ENCODE data around the gene MYO9B. TPM values are rescaled to one million over a fixed set of nuclear protein-coding genes. Genes with fewer than 3 reads are reported as not detected.

Gene MYO9B
- polyA plus RNA-seq, 2 of the 4 experiments (the other 2 are of a cell fraction): 13.0 to 27.7 TPM

DNA sequence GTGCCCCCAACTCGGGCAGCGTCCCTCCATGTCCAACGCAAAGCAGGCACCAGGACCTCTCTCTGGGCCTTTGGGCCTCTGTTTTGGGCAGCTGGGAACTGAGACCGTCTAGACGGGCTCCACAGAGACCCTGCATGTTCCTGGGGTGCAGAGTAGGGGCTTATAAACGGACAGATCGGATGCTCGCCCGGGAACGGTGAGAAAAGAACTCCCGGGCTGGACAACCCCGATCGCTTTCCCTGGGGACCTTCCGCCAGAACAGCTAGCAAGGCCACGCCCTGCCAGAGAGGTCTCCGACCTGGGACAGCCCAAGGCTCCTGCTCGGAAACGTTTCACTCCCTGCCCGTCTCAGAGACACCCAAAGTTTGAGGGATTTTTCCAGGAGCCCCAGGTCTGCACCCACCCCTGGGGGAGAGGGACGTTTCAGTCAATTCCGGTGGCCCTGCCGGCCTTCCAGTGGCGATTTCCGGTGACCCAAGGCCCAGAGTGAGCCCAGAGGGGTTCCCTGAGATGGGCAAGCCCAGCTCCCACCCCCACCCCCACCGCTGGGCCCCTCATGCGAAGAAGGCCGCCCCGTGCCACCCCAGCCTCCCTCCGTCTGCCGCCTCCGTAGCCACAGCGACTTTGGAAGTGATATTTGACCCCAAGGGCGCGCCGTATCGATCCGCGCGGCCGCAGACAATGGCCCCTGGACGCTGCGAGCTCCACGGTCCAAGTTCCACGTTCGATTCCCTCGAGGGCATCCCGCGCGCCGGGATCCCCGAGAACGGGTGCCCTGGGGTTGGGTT is 168.4 kb downstream of the MYO9B start:
- POLR2A ChIA-PET: interaction anchor here (0.6 to 1.6 kb wide), 4 partner anchors 9 to 29 kb away, joined by 4 to 5 read pairs (median 4); partner anchors contain the start of genes OCEL1 and USE1
- TF ChIP-seq EP300 (IDR thresholded peaks at IDR 0.05) (no peak), JUN (IDR thresholded peaks at IDR 0.05) (peak in 1 of 2 experiments; percentile 1; a peak in 1 of 5 replicates), MAX (IDR thresholded peaks at IDR 0.05) (0 out of 2 replicates have a peak, but pooled peaks have one; percentile 8)
- Histone ChIP-seq H3K4me2 (peak overlapping the region; percentile 90), H3K4me3 (peak overlapping the region; percentile 93), H3K4me1 (peaks cover 71% of the 10 kb centered on the region), H3K27ac (peak overlapping the region; percentile 92 to 96), H3K9me3 (no peaks in the 10 kb centered on the region)
- 0% methylated on average over 7 of the region's 52 CpGs for WGBS (ENCODE audit: missing lambda C conversion rate)
- FAIRE-seq (no peak), DNase-seq (ENCODE audit: low read depth in 1 of 2, low spot score in 1 of 2) (peak in 1 of 2 experiments; percentile 68), ATAC-seq (peak; percentile 32 to 55; a peak in 3 of 6 replicates)
- CTCF ChIA-PET: interaction anchor here (0.8 to 10.0 kb wide), 5 partner anchors 9 to 40 kb away, joined by 3 to 62 read pairs (median 5); partner anchors contain the start of gene ANKLE1

DNA sequence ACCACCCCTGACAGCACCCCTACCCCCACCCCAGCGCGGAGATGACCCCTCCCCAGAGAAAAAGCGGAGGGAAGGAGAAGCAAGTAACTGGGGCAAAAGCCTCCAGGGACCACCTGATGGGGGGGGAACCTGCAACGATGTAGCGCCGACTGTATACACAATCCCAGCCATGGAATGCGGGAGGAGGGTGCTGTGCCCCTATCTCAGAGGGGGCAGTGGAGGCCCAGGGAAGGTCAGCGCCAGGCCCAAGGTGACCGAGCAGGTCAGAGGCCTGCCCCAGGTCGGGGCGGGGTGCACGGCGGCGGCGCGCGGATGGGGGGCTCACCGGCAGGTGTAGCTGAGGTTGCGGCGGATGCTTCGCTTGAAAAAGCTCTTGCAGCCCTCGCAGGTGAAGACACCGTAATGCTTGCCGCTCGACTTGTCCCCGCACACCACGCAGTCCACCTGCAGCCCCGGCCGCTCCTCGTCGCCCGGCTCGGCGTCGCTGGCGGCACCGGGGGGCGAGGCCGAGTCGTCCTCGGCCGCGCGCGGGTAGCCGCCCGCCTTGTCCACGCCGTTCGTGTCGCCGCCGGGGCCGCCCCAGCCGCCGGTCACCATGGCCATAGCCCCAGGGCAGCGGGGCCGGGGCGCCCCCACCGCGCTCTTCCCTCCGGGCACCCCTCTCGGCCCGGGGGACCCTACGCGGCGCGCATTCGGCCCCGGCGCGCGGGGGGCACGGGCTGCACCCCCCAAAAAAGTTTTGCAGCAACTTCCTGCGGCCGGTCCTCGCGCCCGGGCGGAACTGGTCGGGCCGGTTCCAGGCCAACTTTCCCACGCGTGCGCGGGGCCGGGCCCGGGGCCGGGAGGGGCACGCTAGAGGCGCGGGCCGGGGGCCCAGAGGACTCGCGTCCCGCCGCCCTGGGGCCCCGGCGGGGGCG is 169.3 kb downstream of the MYO9B start:
- CTCF ChIA-PET: interaction anchor here (0.6 to 10.0 kb wide), 3 partner anchors 9 to 37 kb away, joined by 3 to 62 read pairs (median 3); no protein-coding TSS in a partner anchor
- 0% methylated on average over 7 of the region's 100 CpGs for WGBS (ENCODE audit: missing lambda C conversion rate)

DNA sequence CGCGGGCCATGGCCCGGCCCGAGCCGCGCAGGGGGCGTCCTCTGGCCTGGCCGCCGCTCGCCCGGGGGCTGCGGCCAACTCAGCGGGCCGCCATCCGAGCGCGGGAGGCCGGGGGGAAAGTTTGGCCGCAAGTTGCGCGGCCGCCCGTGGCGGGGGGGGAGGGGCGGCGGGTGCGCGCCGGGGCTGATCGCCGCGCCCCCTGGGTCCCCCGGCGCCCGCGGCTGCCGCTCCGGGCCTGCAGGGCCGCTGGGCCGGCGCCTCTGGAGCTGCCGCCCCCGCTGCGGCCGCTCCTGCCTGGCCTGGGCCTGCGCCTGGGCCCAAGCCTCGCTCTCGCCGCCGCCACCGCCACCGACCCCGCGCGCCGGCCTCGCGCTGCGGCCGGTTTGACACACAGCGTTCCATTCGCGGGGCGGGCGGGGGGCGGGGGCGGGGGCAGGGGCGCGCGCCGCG is 170.0 kb downstream of the MYO9B start, which contains the start of gene NR2F6:
Gene NR2F6 (minus strand): TSS at position 385 of the 450 bp plus-strand sequence. CDS start 699 bp downstream, outside the sequence.
- POLR2A ChIA-PET: interaction anchor here (0.8 kb wide), 1 partner anchor 63 kb away, joined by 6 read pairs; the partner anchor contains the start of gene DDA1
- DNase-seq (ENCODE audit: low read depth in 1 of 2, low spot score in 1 of 2): no peak
- Histone ChIP-seq H3K27ac (peak within 1 kb of the TSS; percentile 92 to 96), H3K4me3 (peak within 1 kb of the TSS; percentile 93), H3K9me3 (no peaks in the 10 kb centered on the region), H3K4me1 (peaks cover 66% of the 10 kb centered on the region), H3K4me2 (peak within 1 kb of the TSS; percentile 90)
- peak in 1 of 2 experiments; percentile 1; a peak in 2 of 6 replicates for ATAC-seq
- no CpG with 5 or more reads among the region's 72 CpGs for WGBS (ENCODE audit: missing lambda C conversion rate)
- FAIRE-seq: no peak
- TF ChIP-seq MAZ (IDR thresholded peaks at IDR 0.05; ENCODE audit: borderline replicate concordance, low read depth, low read length): no peak
- TF ChIP-seq KDM5A (IDR thresholded peaks at IDR 0.05): no peak
- TF ChIP-seq, protein P1, sequence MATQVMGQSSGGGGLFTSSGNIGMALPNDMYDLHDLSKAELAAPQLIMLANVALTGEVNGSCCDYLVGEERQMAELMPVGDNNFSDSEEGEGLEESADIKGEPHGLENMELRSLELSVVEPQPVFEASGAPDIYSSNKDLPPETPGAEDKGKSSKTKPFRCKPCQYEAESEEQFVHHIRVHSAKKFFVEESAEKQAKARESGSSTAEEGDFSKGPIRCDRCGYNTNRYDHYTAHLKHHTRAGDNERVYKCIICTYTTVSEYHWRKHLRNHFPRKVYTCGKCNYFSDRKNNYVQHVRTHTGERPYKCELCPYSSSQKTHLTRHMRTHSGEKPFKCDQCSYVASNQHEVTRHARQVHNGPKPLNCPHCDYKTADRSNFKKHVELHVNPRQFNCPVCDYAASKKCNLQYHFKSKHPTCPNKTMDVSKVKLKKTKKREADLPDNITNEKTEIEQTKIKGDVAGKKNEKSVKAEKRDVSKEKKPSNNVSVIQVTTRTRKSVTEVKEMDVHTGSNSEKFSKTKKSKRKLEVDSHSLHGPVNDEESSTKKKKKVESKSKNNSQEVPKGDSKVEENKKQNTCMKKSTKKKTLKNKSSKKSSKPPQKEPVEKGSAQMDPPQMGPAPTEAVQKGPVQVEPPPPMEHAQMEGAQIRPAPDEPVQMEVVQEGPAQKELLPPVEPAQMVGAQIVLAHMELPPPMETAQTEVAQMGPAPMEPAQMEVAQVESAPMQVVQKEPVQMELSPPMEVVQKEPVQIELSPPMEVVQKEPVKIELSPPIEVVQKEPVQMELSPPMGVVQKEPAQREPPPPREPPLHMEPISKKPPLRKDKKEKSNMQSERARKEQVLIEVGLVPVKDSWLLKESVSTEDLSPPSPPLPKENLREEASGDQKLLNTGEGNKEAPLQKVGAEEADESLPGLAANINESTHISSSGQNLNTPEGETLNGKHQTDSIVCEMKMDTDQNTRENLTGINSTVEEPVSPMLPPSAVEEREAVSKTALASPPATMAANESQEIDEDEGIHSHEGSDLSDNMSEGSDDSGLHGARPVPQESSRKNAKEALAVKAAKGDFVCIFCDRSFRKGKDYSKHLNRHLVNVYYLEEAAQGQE (IDR thresholded peaks at IDR 0.05): no peak
- no peak for TF ChIP-seq MYC (IDR thresholded peaks at IDR 0.05; ENCODE audit: borderline replicate concordance, low read length)
- peak; percentile 45; the same call in 1 of the 3 replicates for TF ChIP-seq BCL3 (IDR thresholded peaks at IDR 0.05)
- TF ChIP-seq CHD2 (IDR thresholded peaks at IDR 0.05; ENCODE audit: low read length, partially characterized antibody): no peak
- TF ChIP-seq ATOH8 (CRISPR knock-in tag; IDR thresholded peaks at IDR 0.05; ENCODE audit: low read depth): no peak
- TF ChIP-seq CEBPB (IDR thresholded peaks at IDR 0.05): no peak
- peak in 1 of 2 experiments; percentile 27; a peak in 1 of 5 replicates for TF ChIP-seq JUN (IDR thresholded peaks at IDR 0.05)
- peak; percentile 44 for TF ChIP-seq POLR2A (IDR thresholded peaks at IDR 0.05; ENCODE audit: low read length)
- TF ChIP-seq HES2 (IDR thresholded peaks at IDR 0.05): no peak
- TF ChIP-seq HOXB13 (CRISPR knock-in tag; IDR thresholded peaks at IDR 0.05; ENCODE audit: low read depth): no peak
- CTCF ChIA-PET: interaction anchor here (0.7 kb wide), 1 partner anchor 11 kb away, joined by 3 read pairs; no protein-coding TSS in a partner anchor

More for the DNA sequence above, 169.3 kb downstream of the MYO9B start:
- DNase-seq (ENCODE audit: low read depth in 1 of 2, low spot score in 1 of 2) (no peak), FAIRE-seq (no peak), ATAC-seq (no peak)
- no peaks in the 10 kb centered on the region for H3K9me3 ChIP-seq
- peak overlapping the region; percentile 92 to 96 for H3K27ac ChIP-seq
- TF ChIP-seq NFE2L2 (conservative IDR thresholded peaks at IDR 0.05; ENCODE audit: low read length) (no peak), E2F6 (IDR thresholded peaks at IDR 0.05; ENCODE audit: borderline replicate concordance, low read depth) (no peak), ZFP36 (IDR thresholded peaks at IDR 0.05; ENCODE audit: borderline replicate concordance, partially characterized antibody) (no peak), ESRRA (IDR thresholded peaks at IDR 0.05; ENCODE audit: borderline replicate concordance, low read length) (peak; percentile 73; the same call in 1 of the 2 replicates), MAX (IDR thresholded peaks at IDR 0.05) (no peak), POLR2A (IDR thresholded peaks at IDR 0.05; ENCODE audit: low read length) (0 out of 2 replicates have a peak, but pooled peaks have one; percentile 2), RARB (CRISPR knock-in tag; IDR thresholded peaks at IDR 0.05) (no peak)
- peaks cover 71% of the 10 kb centered on the region for H3K4me1 ChIP-seq
- POLR2A ChIA-PET: interaction anchor here (0.6 to 1.6 kb wide), 4 partner anchors 10 to 29 kb away, joined by 4 to 5 read pairs (median 4); partner anchors contain the start of genes OCEL1 and USE1
- peak overlapping the region; percentile 90 for H3K4me2 ChIP-seq
- H3K4me3 ChIP-seq: peak overlapping the region; percentile 93

Measured in A549 (cell line).